CD4-positive, alpha-beta T cell (primary cell): ENCODE measurements around the gene ZFYVE16. TPM values are rescaled to one million over a fixed set of nuclear protein-coding genes. Genes with fewer than 3 reads are reported as not detected.

Experiments used
- ATAC-seq: fragments of 200-7000 bp; cut with Tn5 transposase; one replicate; pipeline ENCODE4 v1.10.0; 2022; ENCODE audit warnings: mild to moderate bottlenecking; ENCODE audit not compliant: poor library complexity
- CTCF ChIA-PET: fragments of 350-600 bp; sonication (Branson Sonifier 250); formaldehyde crosslinking; loops from one replicate; lab custom pipeline; 2021; ENCODE audit warnings: antibody characterized with exemption, inconsistent platforms; lab: Charles Lee
- POLR2A ChIA-PET: fragments of 350-600 bp; sonication (Branson Sonifier 250); formaldehyde crosslinking; loops from one replicate; lab custom pipeline; 2021; ENCODE audit warnings: antibody characterized with exemption, inconsistent platforms; lab: Charles Lee
- DNase-seq, 14 experiments: peaks; one replicate each; pipeline ENCODE4 v3.0.0-alpha.2; 2013 to 2020; ENCODE audit warnings: mixed read lengths in 2 of 14
- H3K27ac ChIP-seq, 2 donors: one replicate each; pipeline versions ENCODE4 v1.5.1 to v1.7.0; 2013; ENCODE audit warnings: low read length in 2 of 2, low read depth in 1 of 2, mild to moderate bottlenecking in 1 of 2
- H3K27me3 ChIP-seq, 2 experiments: 1 replicate in 1 of 2; 2 replicates in 1 of 2; pipeline versions ENCODE4 v1.6.1 to v1.7.0; 2013; ENCODE audit warnings: low read length in 2 of 2, control low read depth in 1 of 2, mild to moderate bottlenecking in 1 of 2, moderate library complexity in 1 of 2; ENCODE audit not compliant: insufficient read depth in 2 of 2, control insufficient read depth in 1 of 2
- H3K36me3 ChIP-seq: one replicate; pipeline ENCODE4 v1.6.1; 2013; ENCODE audit warnings: low read length, control low read depth; ENCODE audit not compliant: insufficient read depth
- H3K4me1 ChIP-seq: one replicate; pipeline ENCODE4 v1.6.1; 2013; ENCODE audit warnings: low read length, control low read depth; ENCODE audit not compliant: insufficient read depth
- H3K4me3 ChIP-seq: one replicate; pipeline ENCODE4 v1.5.1; 2013; ENCODE audit warnings: mild to moderate bottlenecking, low read length, moderate library complexity
- H3K9me3 ChIP-seq, 2 experiments: 1 replicate in 1 of 2; 2 replicates in 1 of 2; pipeline versions ENCODE4 v1.6.1 to v1.7.0; 2013; ENCODE audit warnings: low read length in 2 of 2, mild to moderate bottlenecking in 2 of 2, control low read depth in 1 of 2, moderate library complexity in 1 of 2; ENCODE audit not compliant: control insufficient read depth in 1 of 2, insufficient read depth in 1 of 2
- H3K27ac Mint-ChIP-seq: one replicate; pipeline ENCODE4 v1.8.0; 2020; ENCODE audit warnings: mixed read lengths
- H3K27me3 Mint-ChIP-seq: one replicate; pipeline ENCODE4 v1.8.0; 2021; ENCODE audit warnings: mixed read lengths
- H3K36me3 Mint-ChIP-seq: one replicate; pipeline ENCODE4 v1.8.0; 2021; ENCODE audit warnings: low read depth, mixed read lengths
- H3K4me1 Mint-ChIP-seq: one replicate; pipeline ENCODE4 v1.8.0; 2021; ENCODE audit warnings: low read depth, mixed read lengths
- H3K4me3 Mint-ChIP-seq: one replicate; pipeline ENCODE4 v1.8.0; 2020; ENCODE audit warnings: mild to moderate bottlenecking, mixed read lengths
- H3K9me3 Mint-ChIP-seq: one replicate; pipeline ENCODE4 v1.8.0; 2020; ENCODE audit warnings: mixed read lengths
- intact Hi-C, 2 experiments: fragments of 100-400 bp; cut with DNase I in 1 of 2; cut with micrococcal nuclease in 1 of 2; formaldehyde crosslinking; loops; one replicate each; pipeline versions ENCODE4 v1.15.1 to v1.9.0; 2023 to 2025; cut with DNase I, micrococcal nuclease
- total RNA-seq, 174 experiments: library from RNA in 2 of 174; stranded (reverse) in 2 of 174; gene quantifications; one replicate each; pipeline ENCODE4 v1.2.3 and lab custom pipeline; 2021 to 2026
- TF ChIP-seq, protein P1 (sequence below): fragments of 200-600 bp; IDR thresholded peaks from one replicate; pipeline ENCODE4 v1.8.0; 2022; ENCODE audit warnings: antibody characterized with exemption, mild to moderate bottlenecking

Gene ZFYVE16
- total RNA-seq, 2 experiments from 2014 or later = 7.5 to 7.9 TPM

DNA sequence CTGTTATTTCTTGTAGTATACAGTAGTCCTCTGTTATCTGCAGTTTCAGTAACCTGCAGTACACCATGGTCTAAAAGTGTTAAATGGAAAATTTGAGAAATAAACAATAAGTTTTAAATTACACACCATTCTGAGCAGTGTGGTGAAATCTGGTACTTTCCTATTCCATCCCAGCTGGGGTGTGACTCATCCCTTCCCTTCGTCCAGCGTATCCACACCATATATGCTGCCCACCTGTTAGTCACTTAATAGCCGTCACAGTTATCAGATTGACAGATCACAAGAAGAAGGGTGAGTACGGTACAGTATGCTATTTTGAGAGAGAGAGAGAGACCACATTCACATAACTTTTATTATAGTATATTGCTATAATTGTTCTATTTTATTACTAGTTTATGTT is 109.0 kb downstream of the ZFYVE16 start:
- POLR2A ChIA-PET = no interaction called here
- H3K27ac Mint-ChIP-seq = no peak overlapping the region
- intact Hi-C loops = no loop called here
- CTCF ChIA-PET = no interaction called here
- H3K9me3 Mint-ChIP-seq = no peaks in the 10 kb centered on the region
- no peak overlapping the region for H3K4me3 ChIP-seq
- no peak overlapping the region for H3K27ac ChIP-seq
- TF ChIP-seq, protein P1, sequence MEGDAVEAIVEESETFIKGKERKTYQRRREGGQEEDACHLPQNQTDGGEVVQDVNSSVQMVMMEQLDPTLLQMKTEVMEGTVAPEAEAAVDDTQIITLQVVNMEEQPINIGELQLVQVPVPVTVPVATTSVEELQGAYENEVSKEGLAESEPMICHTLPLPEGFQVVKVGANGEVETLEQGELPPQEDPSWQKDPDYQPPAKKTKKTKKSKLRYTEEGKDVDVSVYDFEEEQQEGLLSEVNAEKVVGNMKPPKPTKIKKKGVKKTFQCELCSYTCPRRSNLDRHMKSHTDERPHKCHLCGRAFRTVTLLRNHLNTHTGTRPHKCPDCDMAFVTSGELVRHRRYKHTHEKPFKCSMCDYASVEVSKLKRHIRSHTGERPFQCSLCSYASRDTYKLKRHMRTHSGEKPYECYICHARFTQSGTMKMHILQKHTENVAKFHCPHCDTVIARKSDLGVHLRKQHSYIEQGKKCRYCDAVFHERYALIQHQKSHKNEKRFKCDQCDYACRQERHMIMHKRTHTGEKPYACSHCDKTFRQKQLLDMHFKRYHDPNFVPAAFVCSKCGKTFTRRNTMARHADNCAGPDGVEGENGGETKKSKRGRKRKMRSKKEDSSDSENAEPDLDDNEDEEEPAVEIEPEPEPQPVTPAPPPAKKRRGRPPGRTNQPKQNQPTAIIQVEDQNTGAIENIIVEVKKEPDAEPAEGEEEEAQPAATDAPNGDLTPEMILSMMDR = no peak
- no peaks in the 10 kb centered on the region for H3K4me1 ChIP-seq
- no peaks in the 10 kb centered on the region for H3K9me3 ChIP-seq
- ATAC-seq (no peak), DNase-seq (peak in 2 of 14 experiments; percentile 3 to 6)
- no peaks in the 10 kb centered on the region for H3K36me3 ChIP-seq
- no peaks in the 10 kb centered on the region for H3K4me1 Mint-ChIP-seq
- no peaks in the 10 kb centered on the region for H3K36me3 Mint-ChIP-seq
- H3K27me3 Mint-ChIP-seq = no peaks in the 10 kb centered on the region
- no peaks in the 10 kb centered on the region for H3K27me3 ChIP-seq
- no peak overlapping the region for H3K4me3 Mint-ChIP-seq

Other genes starting within 250 kb of the ZFYVE16 start
- gene SERINC5, start 152.0 kb upstream of the ZFYVE16 start, total RNA-seq = 100 to 1,000 TPM; 115 to 123 TPM
- gene SPZ1, start 88.1 kb upstream of the ZFYVE16 start, total RNA-seq = not detected
- gene FAM151B, start 80.0 kb downstream of the ZFYVE16 start, total RNA-seq = under 1 TPM; 0.33 to 0.61 TPM
- not detected for gene ANKRD34B, start 162.2 kb downstream of the ZFYVE16 start, total RNA-seq
- gene MSH3, start 246.6 kb downstream of the ZFYVE16 start, total RNA-seq = 10 to 100 TPM; 11.3 to 13.0 TPM
- 1 to 10 TPM; 3.6 to 4.0 TPM for gene DHFR, start 246.9 kb downstream of the ZFYVE16 start, total RNA-seq